Naive thymus-derived CD8-positive, alpha-beta T cell (primary cell): ENCODE measurements around the gene SNX24. TPM values are rescaled to one million over a fixed set of nuclear protein-coding genes. Genes with fewer than 3 reads are reported as not detected.
"Not testable (repeated sequence)": the region's sequence is repeated elsewhere in the genome, so short reads cannot be mapped to it uniquely, and the experiment has no call there.

Experiments
- ATAC-seq, 2 donors: fragments of 150-1000 bp; cut with Tn5 transposase in 1 of 2; sonication (Bioruptor Pico), chemical (Tn5 transposase) in 1 of 2; 1 replicate in 1 of 2; 2 replicates in 1 of 2; pipeline ENCODE4 v1.10.0; 2021; ENCODE audit warnings: mild to moderate bottlenecking in 2 of 2, moderate library complexity in 2 of 2
- POLR2A ChIA-PET: fragments of 350-600 bp; sonication (Branson Sonifier 250); formaldehyde crosslinking; loops from one replicate; lab custom pipeline; 2021; ENCODE audit warnings: antibody characterized with exemption; lab: Charles Lee
- DNase-seq, 10 donors: peaks; one replicate each; pipeline versions ENCODE4 v3.0.0 to v3.0.0-alpha.2; 2020 to 2022
- H3K27ac Mint-ChIP-seq, 10 donors: one replicate each; pipeline ENCODE4 v1.8.0; 2020 to 2022; ENCODE audit warnings: mild to moderate bottlenecking in 10 of 10, mixed read lengths in 10 of 10, moderate library complexity in 4 of 10, inconsistent platforms in 1 of 10
- H3K27me3 Mint-ChIP-seq, 5 donors: one replicate each; pipeline ENCODE4 v1.8.0; 2021 to 2022; ENCODE audit warnings: mixed read lengths in 5 of 5
- H3K36me3 Mint-ChIP-seq, 3 donors: one replicate each; pipeline ENCODE4 v1.8.0; 2020 to 2022; ENCODE audit warnings: mixed read lengths in 3 of 3, mild to moderate bottlenecking in 2 of 3, inconsistent platforms in 1 of 3
- H3K4me1 Mint-ChIP-seq, 4 donors: one replicate each; pipeline ENCODE4 v1.8.0; 2021 to 2022; ENCODE audit warnings: mixed read lengths in 4 of 4
- H3K4me3 Mint-ChIP-seq, 10 donors: one replicate each; pipeline ENCODE4 v1.8.0; 2020 to 2022; ENCODE audit warnings: mild to moderate bottlenecking in 10 of 10, mixed read lengths in 10 of 10, moderate library complexity in 6 of 10, inconsistent platforms in 1 of 10
- H3K9me3 Mint-ChIP-seq, 9 donors: one replicate each; pipeline ENCODE4 v1.8.0; 2020 to 2022; ENCODE audit warnings: mixed read lengths in 9 of 9, mild to moderate bottlenecking in 3 of 9, inconsistent platforms in 1 of 9, moderate library complexity in 1 of 9
- polyA plus RNA-seq, 3 donors: library from polyadenylated mRNA; unstranded; fragments of 300-500 nt; fragmentation: Illumina TruSeq; gene quantifications; one replicate each; pipeline ENCODE4 v1.2.3, GENCODE V29; 2021
- total RNA-seq, 8 experiments: library from RNA in 2 of 8; stranded (reverse) in 2 of 8; gene quantifications; one replicate each; pipeline ENCODE4 v1.2.3 and lab custom pipeline; 2021 to 2026

Gene SNX24
- total and polyA plus RNA-seq, 5 experiments from 2014 or later = 0.42 to 2.5 (median 1.5) TPM

- ATAC-seq = no peak
- peaks cover 0 to 2% (median 0%) of the 10 kb centered on the region in 9 donors for H3K9me3 Mint-ChIP-seq
- peaks cover 0 to 2% (median 0%) of the 10 kb centered on the region in 3 donors for H3K36me3 Mint-ChIP-seq
- H3K4me3 Mint-ChIP-seq = no peak overlapping the region
- POLR2A ChIA-PET = interaction anchor here (0.7 kb wide), 1 partner anchor 602 kb away, joined by 4 read pairs; no protein-coding TSS in a partner anchor
- no peak overlapping the region for H3K27ac Mint-ChIP-seq
- DNase-seq = no peak
- H3K4me1 Mint-ChIP-seq = no peaks in the 10 kb centered on the region
- H3K27me3 Mint-ChIP-seq = no peaks in the 10 kb centered on the region
Measured at GRCh38 chr5:122951658-122952057, 106.2 kb downstream of the SNX24 start.

- Mint-ChIP-seq H3K27ac (no peak overlapping the region), H3K36me3 (peaks cover 0 to 7% (median 0%) of the 10 kb centered on the region in 3 donors)
- POLR2A ChIA-PET = no interaction called here
Measured at GRCh38 chr5:122954719-122955118, 109.3 kb downstream of the SNX24 start.

GRCh38 chr5:122957457-122957856, 112.0 kb downstream of the SNX24 start:
- Mint-ChIP-seq H3K27me3 (peaks cover 0 to 4% (median 0%) of the 10 kb centered on the region in 5 donors), H3K9me3 (peaks cover 0 to 29% (median 7%) of the 10 kb centered on the region in 9 donors), H3K4me3 (no peak overlapping the region), H3K36me3 (peaks cover 0 to 7% (median 0%) of the 10 kb centered on the region in 3 donors), H3K4me1 (no peaks in the 10 kb centered on the region), H3K27ac (no peak overlapping the region)
- ATAC-seq (no peak), DNase-seq (no peak)
- POLR2A ChIA-PET = no interaction called here

More at GRCh38 chr5:122954719-122955118, 109.3 kb downstream of the SNX24 start:
- peaks cover 0 to 3% (median 0%) of the 10 kb centered on the region in 5 donors for H3K27me3 Mint-ChIP-seq
- H3K4me3 Mint-ChIP-seq = no peak overlapping the region
- peaks cover 0 to 25% (median 7%) of the 10 kb centered on the region in 9 donors for H3K9me3 Mint-ChIP-seq
- no peaks in the 10 kb centered on the region for H3K4me1 Mint-ChIP-seq
- no peak for DNase-seq
- no peak for ATAC-seq

- no peak for DNase-seq
- no peak overlapping the region for H3K27ac Mint-ChIP-seq
Measured at GRCh38 chr5:122959740-122960445, 114.5 kb downstream of the SNX24 start.

GRCh38 chr5:122963305-122963704, 117.9 kb downstream of the SNX24 start:
- DNase-seq (no peak), ATAC-seq (no peak)
- no peak overlapping the region for H3K27ac Mint-ChIP-seq
- peaks cover 0 to 15% (median 0%) of the 10 kb centered on the region in 9 donors for H3K9me3 Mint-ChIP-seq
- peaks cover 0 to 4% (median 0%) of the 10 kb centered on the region in 5 donors for H3K27me3 Mint-ChIP-seq
- POLR2A ChIA-PET = no interaction called here
- H3K4me3 Mint-ChIP-seq = no peak overlapping the region
- H3K4me1 Mint-ChIP-seq = no peaks in the 10 kb centered on the region
- H3K36me3 Mint-ChIP-seq = peaks cover 0 to 4% (median 0%) of the 10 kb centered on the region in 3 donors

More at GRCh38 chr5:122959740-122960445, 114.5 kb downstream of the SNX24 start:
- no peak for ATAC-seq
- Mint-ChIP-seq H3K36me3 (peaks cover 0 to 7% (median 0%) of the 10 kb centered on the region in 3 donors), H3K4me1 (no peaks in the 10 kb centered on the region), H3K27me3 (peaks cover 0 to 4% (median 0%) of the 10 kb centered on the region in 5 donors), H3K9me3 (peaks cover 0 to 29% (median 7%) of the 10 kb centered on the region in 9 donors), H3K4me3 (no peak overlapping the region)
- POLR2A ChIA-PET = no interaction called here

DNA sequence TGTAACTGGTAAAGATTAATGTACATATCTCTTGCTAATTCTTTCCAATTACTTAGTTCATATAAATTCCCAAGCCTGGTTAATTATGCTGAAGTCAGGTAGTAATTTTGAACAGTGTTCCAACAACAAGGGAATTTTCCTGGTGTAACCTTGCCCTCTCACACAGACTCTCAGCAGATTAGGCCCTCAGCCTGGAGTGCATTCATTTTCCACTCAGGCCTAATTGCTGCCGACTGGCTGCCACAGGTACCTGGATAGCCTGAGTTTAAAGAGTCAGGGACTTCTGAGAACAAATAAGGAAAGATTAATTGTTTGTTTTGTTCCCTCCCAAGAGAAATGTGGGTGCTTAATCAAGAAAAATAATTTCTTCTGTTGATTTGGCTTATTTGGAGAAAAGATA, 119.7 kb downstream of the SNX24 start:
- Mint-ChIP-seq H3K36me3 (no peaks in the 10 kb centered on the region), H3K4me3 (no peak overlapping the region), H3K4me1 (no peaks in the 10 kb centered on the region)

GRCh38 chr5:122967085-122967484, 121.7 kb downstream of the SNX24 start:
- H3K27ac Mint-ChIP-seq = no peak overlapping the region
- POLR2A ChIA-PET = interaction anchor here (0.7 kb wide), 1 partner anchor 1627 kb away, joined by 3 read pairs; no protein-coding TSS in a partner anchor
- no peaks in the 10 kb centered on the region for H3K36me3 Mint-ChIP-seq
- no peaks in the 10 kb centered on the region for H3K4me1 Mint-ChIP-seq
- no peak for ATAC-seq
- no peaks in the 10 kb centered on the region for H3K27me3 Mint-ChIP-seq
- H3K9me3 Mint-ChIP-seq = no peaks in the 10 kb centered on the region
- no peak for DNase-seq
- H3K4me3 Mint-ChIP-seq = no peak overlapping the region

More for the DNA sequence above, 119.7 kb downstream of the SNX24 start:
- Mint-ChIP-seq H3K27ac (no peak overlapping the region), H3K9me3 (peaks cover 0 to under 1% (median 0%) of the 10 kb centered on the region in 9 donors), H3K27me3 (peaks cover 0 to 1% (median 0%) of the 10 kb centered on the region in 5 donors)
- ATAC-seq (no peak), DNase-seq (no peak)
- POLR2A ChIA-PET = no interaction called here

DNA sequence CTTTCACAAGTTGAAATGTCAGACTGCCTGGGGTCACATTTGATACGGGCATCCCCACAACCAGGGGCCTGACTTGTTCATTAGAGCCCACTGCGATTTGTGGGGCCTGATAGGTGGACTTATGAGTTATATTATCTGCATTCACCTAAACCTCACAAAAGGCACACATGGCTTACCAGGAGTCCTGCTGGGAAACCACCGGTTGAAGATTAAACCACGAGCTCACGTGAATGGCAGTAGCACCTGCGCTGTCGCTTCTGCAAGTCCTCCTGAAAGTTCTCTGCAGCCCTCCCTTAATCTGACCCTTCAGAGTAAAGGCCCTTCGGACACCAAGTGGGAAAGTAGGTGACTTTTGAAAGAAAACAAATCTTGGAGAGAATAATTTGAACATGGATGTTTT, 122.2 kb downstream of the SNX24 start:
- H3K27ac Mint-ChIP-seq = no peak overlapping the region
- H3K9me3 Mint-ChIP-seq = no peaks in the 10 kb centered on the region
- POLR2A ChIA-PET = interaction anchor here (0.7 kb wide), 1 partner anchor 1626 kb away, joined by 3 read pairs; no protein-coding TSS in a partner anchor
- no peak for ATAC-seq
- H3K36me3 Mint-ChIP-seq = no peaks in the 10 kb centered on the region
- H3K27me3 Mint-ChIP-seq = no peaks in the 10 kb centered on the region
- no peaks in the 10 kb centered on the region for H3K4me1 Mint-ChIP-seq
- H3K4me3 Mint-ChIP-seq = no peak overlapping the region
- DNase-seq = no peak

DNA sequence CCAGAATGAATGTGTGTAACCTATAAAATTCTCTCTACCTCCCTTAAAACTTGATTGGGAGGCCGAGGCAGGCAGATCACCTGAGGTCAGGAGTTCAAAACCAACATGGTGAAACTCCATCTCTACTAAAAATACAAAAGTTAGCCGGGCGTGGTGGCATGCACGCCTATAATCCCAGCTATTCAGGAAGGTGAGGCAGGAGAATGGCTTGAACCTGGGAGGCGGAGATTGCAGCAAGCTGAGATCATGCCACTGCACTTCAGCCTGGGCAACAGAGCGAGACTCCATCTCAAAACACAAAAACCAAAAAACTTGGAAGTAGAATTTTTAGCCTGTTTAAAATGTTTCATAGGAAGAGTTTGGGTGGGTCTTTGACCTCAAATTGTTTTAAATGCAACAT, 122.6 kb downstream of the SNX24 start:
- H3K27ac Mint-ChIP-seq, H3K9me3 Mint-ChIP-seq, H3K4me1 Mint-ChIP-seq, H3K27me3 Mint-ChIP-seq, POLR2A ChIA-PET, H3K4me3 Mint-ChIP-seq, ATAC-seq, DNase-seq, H3K36me3 Mint-ChIP-seq: not testable (repeated sequence)

- Mint-ChIP-seq H3K36me3 (no peaks in the 10 kb centered on the region), H3K4me1 (no peaks in the 10 kb centered on the region), H3K27ac (peak overlapping the region in 1 of 10 donors; percentile 7), H3K4me3 (no peak overlapping the region), H3K27me3 (peaks cover 0 to 2% (median 0%) of the 10 kb centered on the region in 5 donors), H3K9me3 (no peaks in the 10 kb centered on the region)
- ATAC-seq (no peak), DNase-seq (no peak)
- POLR2A ChIA-PET = no interaction called here
Measured at GRCh38 chr5:122971333-122971732, 125.9 kb downstream of the SNX24 start.

- ATAC-seq (no peak), DNase-seq (no peak)
- Mint-ChIP-seq H3K4me1 (no peaks in the 10 kb centered on the region), H3K27ac (no peak overlapping the region), H3K9me3 (no peaks in the 10 kb centered on the region), H3K36me3 (no peaks in the 10 kb centered on the region), H3K27me3 (peaks cover 0 to 2% (median 0%) of the 10 kb centered on the region in 5 donors), H3K4me3 (no peak overlapping the region)
- POLR2A ChIA-PET = no interaction called here
Measured at GRCh38 chr5:122972877-122973276, 127.5 kb downstream of the SNX24 start.

DNA sequence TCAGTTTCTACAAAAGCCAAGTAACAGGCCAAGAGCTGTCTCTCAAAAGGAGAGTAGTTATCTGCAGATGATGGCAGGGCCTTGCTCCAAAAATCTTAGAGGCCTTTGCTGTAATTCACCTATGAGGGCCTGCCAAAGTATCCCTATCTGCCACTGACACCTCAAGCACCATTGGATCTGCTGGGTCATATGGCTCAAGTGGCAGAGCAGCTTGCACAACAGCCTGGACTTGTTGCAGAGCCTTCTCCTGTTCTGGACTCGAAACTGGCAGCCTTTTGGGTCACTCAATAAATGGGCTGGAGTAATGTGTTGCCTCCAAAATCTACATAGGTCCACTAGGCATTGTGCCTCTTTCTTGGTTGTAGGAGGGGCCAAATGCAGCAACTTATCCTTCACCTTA, 128.3 kb downstream of the SNX24 start:
- H3K4me3 Mint-ChIP-seq, H3K27ac Mint-ChIP-seq, H3K4me1 Mint-ChIP-seq, POLR2A ChIA-PET, H3K27me3 Mint-ChIP-seq, H3K9me3 Mint-ChIP-seq, H3K36me3 Mint-ChIP-seq, ATAC-seq, DNase-seq: not testable (repeated sequence)

GRCh38 chr5:122974251-122974650, 128.8 kb downstream of the SNX24 start:
- H3K4me3 Mint-ChIP-seq, H3K4me1 Mint-ChIP-seq, H3K36me3 Mint-ChIP-seq, DNase-seq, POLR2A ChIA-PET, H3K27ac Mint-ChIP-seq, H3K9me3 Mint-ChIP-seq, ATAC-seq, H3K27me3 Mint-ChIP-seq: not testable (repeated sequence)
